ENCODE measurements around the gene ZFP92. TPM values are rescaled to one million over a fixed set of nuclear protein-coding genes. Genes with fewer than 3 reads are reported as not detected.

ZFP92 gene, protein sequence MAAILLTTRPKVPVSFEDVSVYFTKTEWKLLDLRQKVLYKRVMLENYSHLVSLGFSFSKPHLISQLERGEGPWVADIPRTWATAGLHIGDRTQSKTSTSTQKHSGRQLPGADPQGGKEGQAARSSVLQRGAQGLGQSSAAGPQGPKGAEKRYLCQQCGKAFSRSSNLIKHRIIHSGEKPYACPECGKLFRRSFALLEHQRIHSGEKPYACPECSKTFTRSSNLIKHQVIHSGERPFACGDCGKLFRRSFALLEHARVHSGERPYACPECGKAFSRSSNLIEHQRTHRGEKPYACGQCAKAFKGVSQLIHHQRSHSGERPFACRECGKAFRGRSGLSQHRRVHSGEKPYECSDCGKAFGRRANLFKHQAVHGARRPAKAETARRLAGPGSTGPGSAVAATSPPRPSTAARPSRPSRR
- total RNA-seq (1.2 TPM in 2 replicates), polyA plus RNA-seq (0.36 and 0.43 TPM in 2 replicates), polyA minus RNA-seq (0.56 and 0.96 TPM in 2 replicates), Bru-seq, nascent RNA (percentile 34 among the genes with signal in this experiment), BruChase-seq, experiment 1, labeled RNA remaining after a 6-hour chase (percentile 50 among the genes with signal in this experiment), BruChase-seq, experiment 2, labeled RNA remaining after a 2-hour chase (percentile 51 among the genes with signal in this experiment)
- 0.26 and 0.37 TPM in 2 replicates for polyA plus RNA-seq (2011; cell fraction: cytosol; rRNA removed)
- 0.94 and 1.0 TPM in 2 replicates for polyA plus RNA-seq (2011; cell fraction: nucleus; rRNA removed)
- polyA plus RNA-seq (2012): 1.4 and 1.8 TPM in 2 replicates
- not detected for polyA minus RNA-seq (2011; cell fraction: cytosol; rRNA and poly(A)+ RNA removed)
- polyA minus RNA-seq (2011; cell fraction: nucleus; rRNA and poly(A)+ RNA removed): 0.82 TPM in 2 replicates
- long read RNA-seq, partial matches to known transcripts: 0 of 1 reads
- long read RNA-seq, other reads (novel, unspliced or antisense): 1 of 1 reads

DNA sequence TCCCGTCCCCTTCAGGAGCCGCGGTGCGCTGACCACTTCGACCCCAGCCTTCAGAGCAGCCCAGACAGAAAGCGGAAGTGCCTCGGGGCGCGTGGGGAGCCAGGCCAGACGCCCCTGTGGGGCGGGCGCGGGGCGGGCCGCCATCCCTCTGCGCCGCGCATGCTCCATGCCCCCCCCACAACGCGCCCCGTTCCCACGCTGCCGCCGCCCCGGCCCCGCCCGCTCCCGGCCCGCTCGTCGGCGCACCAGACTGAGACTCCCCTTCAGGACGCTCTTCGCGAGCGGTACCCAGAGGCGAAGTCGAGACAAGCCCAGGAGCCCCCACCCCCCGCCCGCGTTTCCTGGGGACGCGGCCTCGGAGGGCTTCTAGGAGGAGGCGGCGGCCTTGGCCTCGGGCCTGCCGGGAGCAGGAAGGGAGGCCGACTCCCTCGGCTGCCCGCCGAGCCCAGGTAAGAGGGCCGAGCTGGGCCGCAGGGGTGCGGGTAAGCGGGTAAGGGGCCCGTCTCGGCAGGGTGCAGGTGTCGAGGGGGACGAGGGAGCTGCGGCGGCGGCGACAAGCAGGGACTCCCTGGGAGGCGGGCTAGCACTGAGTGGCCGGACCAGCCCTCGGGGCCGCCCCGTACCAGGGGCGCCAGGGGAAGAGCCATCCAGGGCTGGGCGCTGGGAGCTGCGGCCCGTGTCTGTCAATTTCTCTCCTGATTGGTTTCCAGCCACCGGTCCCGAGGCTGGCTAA is at the start of gene ZFP92:
ZFP92 (plus strand) TSS at position 218 of the 733 bp plus-strand sequence. CDS start 6,851 bp downstream, outside the sequence.
- FAIRE-seq: peak; percentile 33
- dilution Hi-C loops (cut with MboI; ENCODE audit: extremely low pct_ligation_motif_present, low sequenced_read_pairs): no loop called here
- Histone ChIP-seq H3K9me1 (replicated peaks; ENCODE audit: control insufficient read depth, extremely low read depth, insufficient read depth, low read length) (no peaks in the 10 kb centered on the region), H3K4me2 (ENCODE audit: insufficient read depth, low read length) (peak within 1 kb of the TSS; percentile 47), H2AFZ (ENCODE audit: low read depth, low read length) (peak within 1 kb of the TSS; percentile 71), H3K9ac (replicated peaks; ENCODE audit: extremely low read depth, insufficient read depth, low read length) (peak within 1 kb of the TSS; percentile 9), H3K4me1 (ENCODE audit: control insufficient read depth, extremely low read depth, insufficient read depth, low read length) (peaks cover 6% of the 10 kb centered on the region), H3K27me3 (ENCODE audit: control insufficient read depth in 2 of 2, insufficient read depth in 2 of 2, low read length in 2 of 2) (no peaks in the 10 kb centered on the region), H4K20me1 (replicated peaks; ENCODE audit: control insufficient read depth, extremely low read depth, insufficient read depth, low read length) (no peaks in the 10 kb centered on the region), H3K4me3 (replicated peaks in 1 of 3; ENCODE audit: insufficient read depth in 1 of 3, low read depth in 1 of 3, low read length in 3 of 3) (peak within 1 kb of the TSS; percentile 36 to 43 (median 37)), H3K36me3 (ENCODE audit: control insufficient read depth in 2 of 2, extremely low read depth in 1 of 2, insufficient read depth in 2 of 2, low read length in 2 of 2) (no peaks in the 10 kb centered on the region), H3K27ac (ENCODE audit: insufficient read depth, low read depth, low read length) (no peak within 1 kb of the TSS), H3K79me2 (ENCODE audit: control insufficient read depth, insufficient read depth, low read length) (no peaks in the 10 kb centered on the region), H3K9me3 (replicated peaks; ENCODE audit: control insufficient read depth, insufficient read depth, low read length) (no peaks in the 10 kb centered on the region)
- TF ChIP-seq MYC (IDR thresholded peaks at IDR 0.05; ENCODE audit: low read depth, low read length) (no peak), FOS (IDR thresholded peaks at IDR 0.05; ENCODE audit: borderline replicate concordance, insufficient read depth, low read length) (no peak), POLR2A (IDR thresholded peaks at IDR 0.05; ENCODE audit: low read depth, low read length) (no peak), JUN (IDR thresholded peaks at IDR 0.05; ENCODE audit: borderline replicate concordance, insufficient read depth, insufficient read length, low read depth) (no peak), EZH2 (IDR thresholded peaks at IDR 0.05; ENCODE audit: borderline replicate concordance, low read depth, low read length, severe bottlenecking) (no peak), POLR2AphosphoS5 (IDR thresholded peaks at IDR 0.05; ENCODE audit: insufficient read depth, low read depth, low read length) (no peak), GATA2 (IDR thresholded peaks at IDR 0.05; ENCODE audit: insufficient read depth, insufficient read length, low read depth, low read length) (no peak)
- TF ChIP-seq, protein P1, sequence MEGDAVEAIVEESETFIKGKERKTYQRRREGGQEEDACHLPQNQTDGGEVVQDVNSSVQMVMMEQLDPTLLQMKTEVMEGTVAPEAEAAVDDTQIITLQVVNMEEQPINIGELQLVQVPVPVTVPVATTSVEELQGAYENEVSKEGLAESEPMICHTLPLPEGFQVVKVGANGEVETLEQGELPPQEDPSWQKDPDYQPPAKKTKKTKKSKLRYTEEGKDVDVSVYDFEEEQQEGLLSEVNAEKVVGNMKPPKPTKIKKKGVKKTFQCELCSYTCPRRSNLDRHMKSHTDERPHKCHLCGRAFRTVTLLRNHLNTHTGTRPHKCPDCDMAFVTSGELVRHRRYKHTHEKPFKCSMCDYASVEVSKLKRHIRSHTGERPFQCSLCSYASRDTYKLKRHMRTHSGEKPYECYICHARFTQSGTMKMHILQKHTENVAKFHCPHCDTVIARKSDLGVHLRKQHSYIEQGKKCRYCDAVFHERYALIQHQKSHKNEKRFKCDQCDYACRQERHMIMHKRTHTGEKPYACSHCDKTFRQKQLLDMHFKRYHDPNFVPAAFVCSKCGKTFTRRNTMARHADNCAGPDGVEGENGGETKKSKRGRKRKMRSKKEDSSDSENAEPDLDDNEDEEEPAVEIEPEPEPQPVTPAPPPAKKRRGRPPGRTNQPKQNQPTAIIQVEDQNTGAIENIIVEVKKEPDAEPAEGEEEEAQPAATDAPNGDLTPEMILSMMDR (IDR thresholded peaks at IDR 0.05; ENCODE audit: extremely low read depth in 1 of 2, insufficient read depth in 1 of 2, low read depth in 1 of 2, low read length in 2 of 2): no peak
- TF ChIP-seq, protein P2, sequence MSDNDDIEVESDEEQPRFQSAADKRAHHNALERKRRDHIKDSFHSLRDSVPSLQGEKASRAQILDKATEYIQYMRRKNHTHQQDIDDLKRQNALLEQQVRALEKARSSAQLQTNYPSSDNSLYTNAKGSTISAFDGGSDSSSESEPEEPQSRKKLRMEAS (IDR thresholded peaks at IDR 0.05; ENCODE audit: insufficient read depth, insufficient read length): no peak
- peak; percentile 1 for DNase-seq (ENCODE audit: low read depth, low spot score)
- intact Hi-C loops (cut with micrococcal nuclease): no loop called here
- CTCF ChIA-PET: no interaction called here
- no TSS peak for BruUV-seq (replicated peaks)
- POLR2A ChIA-PET: interaction anchor here (0.6 kb wide), 1 partner anchor 101 kb away, joined by 3 read pairs; no protein-coding TSS in a partner anchor

All from endothelial cell of umbilical vein (primary cell).